Muscle layer of colon (tissue), 2 donors: ENCODE results near the gene RGSL1.
"Not testable (repeated sequence)": the region's sequence is repeated elsewhere in the genome, so short reads cannot be mapped to it uniquely, and the experiment has no call there.

Experiments
- H3K27ac ChIP-seq: one replicate; pipeline ENCODE4 v1.7.0; 2013; ENCODE audit warnings: low read depth, mild to moderate bottlenecking, low read length, moderate library complexity
- H3K27me3 ChIP-seq, 2 donors: one replicate each; pipeline ENCODE4 v1.7.0; 2013; ENCODE audit warnings: low read length in 2 of 2, mild to moderate bottlenecking in 2 of 2; ENCODE audit not compliant: insufficient read depth in 2 of 2, control insufficient read depth in 1 of 2
- H3K36me3 ChIP-seq: one replicate; pipeline ENCODE4 v1.7.0; 2013; ENCODE audit warnings: mild to moderate bottlenecking, low read length; ENCODE audit not compliant: insufficient read depth
- H3K4me1 ChIP-seq: one replicate; pipeline ENCODE4 v1.7.0; 2013; ENCODE audit warnings: mild to moderate bottlenecking, low read length; ENCODE audit not compliant: insufficient read depth
- H3K4me3 ChIP-seq, 2 donors: one replicate each; pipeline ENCODE4 v1.7.0; 2013; ENCODE audit warnings: low read length in 2 of 2, low read depth in 1 of 2, mild to moderate bottlenecking in 1 of 2, moderate library complexity in 1 of 2
- H3K9ac ChIP-seq: one replicate; pipeline ENCODE4 v1.7.0; 2013; ENCODE audit warnings: low read length
- H3K9me3 ChIP-seq: one replicate; pipeline ENCODE4 v1.7.0; 2013; ENCODE audit warnings: mild to moderate bottlenecking, low read length
- donor health status: abdominal sarcoma.
- donor health status: Adenocarcinoma of cecum.

The RGSL1 gene

GRCh38 chr1:182426442-182427430, 23.2 kb upstream of the RGSL1 start:
- no peaks in the 10 kb centered on the region for H3K27me3 ChIP-seq
- no peaks in the 10 kb centered on the region for H3K9me3 ChIP-seq
- H3K4me1 ChIP-seq: no peaks in the 10 kb centered on the region
- H3K36me3 ChIP-seq: no peaks in the 10 kb centered on the region
- H3K9ac ChIP-seq: no peak overlapping the region
- no peak overlapping the region for H3K27ac ChIP-seq
- H3K4me3 ChIP-seq: no peak overlapping the region

DNA sequence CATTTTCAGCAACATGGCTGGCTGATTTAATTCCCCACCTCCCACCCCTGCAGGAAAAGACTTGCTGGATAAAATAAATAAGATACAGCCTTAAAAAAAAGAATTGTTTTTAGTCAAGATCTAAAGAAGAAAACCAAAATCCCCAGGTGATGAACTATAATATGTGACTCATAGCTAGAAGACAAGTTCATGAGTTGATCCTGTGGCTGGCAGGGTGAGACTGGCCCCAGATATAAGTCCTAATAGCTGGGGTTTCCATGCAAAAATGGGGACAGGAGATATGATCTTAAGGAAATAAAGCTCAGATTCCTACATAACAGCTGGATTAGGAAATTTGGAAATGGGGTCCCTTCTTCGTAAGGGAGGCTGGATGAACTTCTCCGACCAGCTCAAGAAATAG, 21.9 kb upstream of the RGSL1 start:
- no peaks in the 10 kb centered on the region for H3K4me1 ChIP-seq
- no peaks in the 10 kb centered on the region for H3K9me3 ChIP-seq
- H3K27me3 ChIP-seq: no peaks in the 10 kb centered on the region
- H3K36me3 ChIP-seq: no peaks in the 10 kb centered on the region
- H3K4me3 ChIP-seq: no peak overlapping the region
- no peak overlapping the region for H3K9ac ChIP-seq
- H3K27ac ChIP-seq: no peak overlapping the region

GRCh38 chr1:182430263-182431068, 19.5 kb upstream of the RGSL1 start:
- Histone ChIP-seq H3K27ac (no peak overlapping the region), H3K4me1 (no peaks in the 10 kb centered on the region), H3K9ac (no peak overlapping the region), H3K9me3 (no peaks in the 10 kb centered on the region), H3K4me3 (no peak overlapping the region), H3K36me3 (no peaks in the 10 kb centered on the region), H3K27me3 (no peaks in the 10 kb centered on the region)

DNA sequence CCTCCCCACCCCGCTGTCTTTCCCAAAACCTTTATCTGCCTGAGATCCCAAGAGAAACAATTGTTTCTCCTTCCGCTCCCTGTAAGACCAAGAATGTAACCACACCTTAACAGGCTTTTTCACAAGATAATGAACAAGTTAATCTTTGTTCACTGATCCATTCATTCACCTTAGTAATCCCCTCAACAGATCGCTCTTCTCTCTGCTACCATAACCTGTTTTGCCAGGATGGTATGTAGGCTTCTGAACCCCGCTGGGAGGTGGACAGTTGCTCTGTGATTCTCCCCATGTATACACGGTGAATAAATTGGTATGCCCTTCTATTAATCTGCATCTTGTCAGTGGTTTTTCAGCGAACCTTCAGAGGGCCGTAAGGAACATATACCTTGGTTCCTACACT, 18.7 kb upstream of the RGSL1 start:
- Histone ChIP-seq H3K36me3 (no peaks in the 10 kb centered on the region), H3K27ac (no peak overlapping the region), H3K4me1 (no peaks in the 10 kb centered on the region), H3K9ac (no peak overlapping the region), H3K27me3 (no peaks in the 10 kb centered on the region), H3K4me3 (no peak overlapping the region), H3K9me3 (no peaks in the 10 kb centered on the region)

- H3K27ac ChIP-seq: no peak overlapping the region
- no peaks in the 10 kb centered on the region for H3K9me3 ChIP-seq
- H3K4me3 ChIP-seq: no peak overlapping the region
- no peaks in the 10 kb centered on the region for H3K36me3 ChIP-seq
- H3K9ac ChIP-seq: no peak overlapping the region
- no peaks in the 10 kb centered on the region for H3K4me1 ChIP-seq
- no peaks in the 10 kb centered on the region for H3K27me3 ChIP-seq
Measured at GRCh38 chr1:182433580-182433979, 16.4 kb upstream of the RGSL1 start.

DNA sequence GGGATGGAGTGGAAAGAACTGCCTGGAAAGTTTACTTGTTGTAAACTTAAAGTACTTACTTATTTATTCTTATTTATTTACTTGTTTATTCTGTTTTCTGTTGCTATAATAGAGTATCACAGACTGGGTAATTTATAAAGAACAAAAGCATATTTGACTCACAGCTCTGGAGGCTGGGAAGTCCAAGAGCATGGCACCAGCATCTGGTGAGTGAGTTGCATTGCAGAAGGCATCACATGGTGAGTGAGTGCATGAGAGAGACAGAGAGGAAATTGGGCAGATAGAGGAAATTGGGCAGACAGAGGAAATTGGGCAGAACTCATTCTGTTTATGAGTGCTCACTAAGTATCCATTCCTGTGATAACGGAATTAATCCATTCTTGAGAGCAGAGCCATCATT, 11.6 kb upstream of the RGSL1 start:
- Histone ChIP-seq H3K27me3 (no peaks in the 10 kb centered on the region), H3K9me3 (no peaks in the 10 kb centered on the region), H3K27ac (no peak overlapping the region), H3K4me1 (no peaks in the 10 kb centered on the region), H3K4me3 (no peak overlapping the region), H3K36me3 (no peaks in the 10 kb centered on the region), H3K9ac (no peak overlapping the region)

- Histone ChIP-seq H3K36me3 (no peaks in the 10 kb centered on the region), H3K4me3 (no peak overlapping the region), H3K9me3 (no peaks in the 10 kb centered on the region), H3K27me3 (no peaks in the 10 kb centered on the region), H3K9ac (no peak overlapping the region), H3K4me1 (no peaks in the 10 kb centered on the region), H3K27ac (no peak overlapping the region)
Measured at GRCh38 chr1:182441719-182442118, 8.2 kb upstream of the RGSL1 start.

GRCh38 chr1:182442333-182442732, 7.6 kb upstream of the RGSL1 start:
- Histone ChIP-seq H3K36me3 (no peaks in the 10 kb centered on the region), H3K9me3 (no peaks in the 10 kb centered on the region), H3K4me3 (no peak overlapping the region), H3K4me1 (no peaks in the 10 kb centered on the region), H3K27me3 (no peaks in the 10 kb centered on the region), H3K9ac (no peak overlapping the region), H3K27ac (no peak overlapping the region)

DNA sequence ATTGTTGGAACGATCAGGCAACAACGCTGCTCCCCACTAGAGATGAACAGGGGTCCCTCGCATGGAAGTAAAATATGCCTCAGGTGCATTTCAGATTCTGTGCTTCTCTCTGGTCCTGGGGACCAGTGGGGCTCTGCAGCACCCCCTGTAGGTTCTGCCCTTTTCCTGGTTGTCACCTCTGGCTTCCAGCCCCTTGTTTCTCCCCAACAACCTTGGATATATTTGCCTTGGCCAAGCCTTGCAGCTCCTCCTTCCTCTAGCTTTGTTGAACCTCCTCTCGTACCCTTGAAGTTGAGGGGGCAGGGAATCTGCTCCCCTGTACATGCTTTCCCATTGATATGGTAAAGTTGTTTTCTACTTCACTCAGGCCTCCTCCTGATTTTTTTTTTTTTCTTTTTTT, 5.4 kb upstream of the RGSL1 start:
- no peaks in the 10 kb centered on the region for H3K36me3 ChIP-seq
- no peak overlapping the region for H3K4me3 ChIP-seq
- H3K4me1 ChIP-seq: no peaks in the 10 kb centered on the region
- H3K9ac ChIP-seq: no peak overlapping the region
- H3K9me3 ChIP-seq: no peaks in the 10 kb centered on the region
- H3K27ac ChIP-seq: no peak overlapping the region
- no peaks in the 10 kb centered on the region for H3K27me3 ChIP-seq

DNA sequence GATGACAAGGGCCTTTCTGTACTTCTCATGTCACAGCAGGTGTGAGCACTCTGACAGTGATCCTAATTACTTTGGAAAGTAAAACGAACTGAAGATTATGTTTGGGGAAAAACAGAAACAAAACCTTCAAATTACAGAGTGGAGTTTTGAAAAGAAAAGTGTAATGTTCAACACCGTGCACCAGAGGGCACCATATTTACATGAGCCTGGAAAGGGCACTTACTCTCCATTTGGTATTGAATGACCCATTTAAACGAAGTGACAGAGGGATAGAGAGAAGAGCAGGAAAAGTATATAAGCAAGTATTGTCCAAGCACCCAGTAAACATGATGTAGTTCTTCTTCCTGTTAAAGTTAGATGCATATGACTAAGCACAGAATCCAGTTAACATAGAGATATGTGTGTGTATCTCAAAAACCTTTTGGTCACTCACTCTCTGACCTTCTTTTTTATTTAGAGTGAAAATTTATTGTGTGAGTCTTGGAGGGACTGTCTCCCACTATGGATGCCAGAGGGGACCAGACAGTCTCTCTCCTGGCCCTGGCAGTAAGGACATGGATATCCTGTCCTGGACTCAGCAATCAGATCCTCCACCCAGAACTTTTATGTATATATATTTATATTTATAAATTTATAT, 3.8 kb upstream of the RGSL1 start:
- Histone ChIP-seq H3K27me3 (no peaks in the 10 kb centered on the region), H3K9ac (no peak overlapping the region), H3K4me1 (no peaks in the 10 kb centered on the region), H3K36me3 (no peaks in the 10 kb centered on the region), H3K9me3 (no peaks in the 10 kb centered on the region), H3K27ac (no peak overlapping the region), H3K4me3 (no peak overlapping the region)

GRCh38 chr1:182447124-182447523, 2.8 kb upstream of the RGSL1 start:
- not testable (repeated sequence) for H3K4me3 ChIP-seq, H3K9me3 ChIP-seq, H3K36me3 ChIP-seq, H3K27me3 ChIP-seq, H3K4me1 ChIP-seq, H3K27ac ChIP-seq, H3K9ac ChIP-seq
